Activated CD8-positive, alpha-beta memory T cell treated with anti-CD3 and anti-CD28 coated beads for 48 hours (primary cell): ENCODE data around the gene AGBL1.
"Not testable (repeated sequence)": the region's sequence is repeated elsewhere in the genome, so short reads cannot be mapped to it uniquely, and the experiment has no call there.

Experiments
- DNase-seq, 3 experiments: peaks; one replicate each; pipeline ENCODE4 v3.0.0-alpha.2; 2020; ENCODE audit warnings: low read depth in 2 of 3, low spot score in 2 of 3

AGBL1 gene

GRCh38 chr15:86082619-86083380 is 3.1 kb downstream of the AGBL1 start:
- no peak for DNase-seq

GRCh38 chr15:86087808-86088207 is 8.1 kb downstream of the AGBL1 start:
- DNase-seq: no peak

GRCh38 chr15:86089422-86089821 is 9.8 kb downstream of the AGBL1 start:
- DNase-seq: no peak

- no peak for DNase-seq
Measured at GRCh38 chr15:86101818-86102217, 22.1 kb downstream of the AGBL1 start.

- DNase-seq: no peak
Measured at GRCh38 chr15:86103825-86104224, 24.2 kb downstream of the AGBL1 start.

- no peak for DNase-seq
Measured at GRCh38 chr15:86106306-86106705, 26.6 kb downstream of the AGBL1 start.

GRCh38 chr15:86115145-86115801 is 35.6 kb downstream of the AGBL1 start:
- no peak for DNase-seq

- no peak for DNase-seq
Measured at GRCh38 chr15:86121568-86122225, 42.0 kb downstream of the AGBL1 start.

- DNase-seq: not testable (repeated sequence)
Measured at GRCh38 chr15:86122691-86123391, 43.2 kb downstream of the AGBL1 start.

- DNase-seq: no peak
Measured at GRCh38 chr15:86125775-86126174, 46.1 kb downstream of the AGBL1 start.

GRCh38 chr15:86127547-86127946 is 47.9 kb downstream of the AGBL1 start:
- DNase-seq: no peak

GRCh38 chr15:86135041-86135440 is 55.4 kb downstream of the AGBL1 start:
- DNase-seq: no peak

GRCh38 chr15:86136861-86137260 is 57.2 kb downstream of the AGBL1 start:
- no peak for DNase-seq

- no peak for DNase-seq
Measured at GRCh38 chr15:86138798-86139197, 59.1 kb downstream of the AGBL1 start.

- peak in 2 of 3 experiments; percentile 2 to 14 for DNase-seq
Measured at GRCh38 chr15:86139828-86140227, 60.2 kb downstream of the AGBL1 start.

- DNase-seq: no peak
Measured at GRCh38 chr15:86154705-86155104, 75.0 kb downstream of the AGBL1 start.

- DNase-seq: no peak
Measured at GRCh38 chr15:86155551-86155950, 75.9 kb downstream of the AGBL1 start.

- no peak for DNase-seq
Measured at GRCh38 chr15:86157606-86158293, 78.1 kb downstream of the AGBL1 start.

GRCh38 chr15:86159468-86159867 is 79.8 kb downstream of the AGBL1 start:
- no peak for DNase-seq

- no peak for DNase-seq
Measured at GRCh38 chr15:86161250-86161649, 81.6 kb downstream of the AGBL1 start.

GRCh38 chr15:86162172-86162591 is 82.5 kb downstream of the AGBL1 start:
- no peak for DNase-seq
